ENCODE measurements around the gene MYMK.

MYMK gene

DNA sequence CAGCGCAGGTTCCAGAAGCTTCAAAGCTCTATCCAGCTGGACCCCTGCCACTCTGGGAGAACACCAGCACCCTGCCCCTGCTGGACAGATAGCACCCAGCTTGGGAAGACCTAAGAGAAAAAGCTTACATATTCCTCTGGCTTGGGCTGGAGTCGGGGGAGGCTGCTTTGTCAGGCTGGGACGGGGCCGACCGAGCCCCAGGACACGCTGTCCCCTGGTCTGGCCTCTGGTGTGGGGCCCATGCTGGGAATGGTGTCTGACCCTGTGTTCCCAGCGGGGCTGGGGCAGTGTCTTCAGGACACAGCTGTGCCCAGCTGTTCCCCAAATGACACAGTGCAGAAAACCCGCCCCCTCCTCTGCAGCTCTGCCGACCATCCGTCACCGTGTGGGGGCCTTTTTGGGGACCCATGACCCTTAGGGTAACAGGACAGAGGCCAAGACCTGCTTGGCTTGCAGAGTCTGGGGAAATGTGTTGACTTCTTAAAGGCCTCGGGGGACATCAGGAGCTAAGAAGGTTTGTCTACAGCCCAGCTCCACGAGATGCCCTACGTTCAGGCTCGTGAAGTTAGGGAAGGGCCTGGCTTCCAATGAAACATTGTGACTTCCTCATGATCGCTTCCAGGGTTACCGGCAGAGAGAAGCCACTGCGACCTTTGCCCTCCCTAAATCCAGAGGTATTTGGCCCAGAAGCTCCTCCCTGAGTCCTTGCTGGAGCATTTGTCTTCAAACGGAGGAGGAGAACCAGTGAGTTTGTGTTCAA lies 25.4 kb downstream of the MYMK start:
- TF ChIP-seq ZNF274 (IDR thresholded peaks at IDR 0.05; ENCODE audit: low read depth, low read length) (no peak), SUZ12 (IDR thresholded peaks at IDR 0.05; ENCODE audit: extremely low read depth, insufficient read depth, insufficient read length) (no peak), YY1 (IDR thresholded peaks at IDR 0.05; ENCODE audit: insufficient read depth, insufficient read length) (no peak)
- Histone ChIP-seq H3K9ac (ENCODE audit: insufficient read length, low read depth) (no peak overlapping the region), H3K36me3 (ENCODE audit: insufficient read depth, insufficient read length, low read length) (no peaks in the 10 kb centered on the region), H3K27me3 (ENCODE audit: insufficient read depth, insufficient read length) (peaks cover 2% of the 10 kb centered on the region), H3K4me3 (ENCODE audit: insufficient read length, low read depth) (no peak overlapping the region), H3K9me3 (ENCODE audit: insufficient read depth, low read length) (peaks cover 20% of the 10 kb centered on the region), H3K4me1 (ENCODE audit: insufficient read depth, insufficient read length) (peaks cover 11% of the 10 kb centered on the region)
- DNase-seq (ENCODE audit: low read depth, low spot score): no peak

DNA sequence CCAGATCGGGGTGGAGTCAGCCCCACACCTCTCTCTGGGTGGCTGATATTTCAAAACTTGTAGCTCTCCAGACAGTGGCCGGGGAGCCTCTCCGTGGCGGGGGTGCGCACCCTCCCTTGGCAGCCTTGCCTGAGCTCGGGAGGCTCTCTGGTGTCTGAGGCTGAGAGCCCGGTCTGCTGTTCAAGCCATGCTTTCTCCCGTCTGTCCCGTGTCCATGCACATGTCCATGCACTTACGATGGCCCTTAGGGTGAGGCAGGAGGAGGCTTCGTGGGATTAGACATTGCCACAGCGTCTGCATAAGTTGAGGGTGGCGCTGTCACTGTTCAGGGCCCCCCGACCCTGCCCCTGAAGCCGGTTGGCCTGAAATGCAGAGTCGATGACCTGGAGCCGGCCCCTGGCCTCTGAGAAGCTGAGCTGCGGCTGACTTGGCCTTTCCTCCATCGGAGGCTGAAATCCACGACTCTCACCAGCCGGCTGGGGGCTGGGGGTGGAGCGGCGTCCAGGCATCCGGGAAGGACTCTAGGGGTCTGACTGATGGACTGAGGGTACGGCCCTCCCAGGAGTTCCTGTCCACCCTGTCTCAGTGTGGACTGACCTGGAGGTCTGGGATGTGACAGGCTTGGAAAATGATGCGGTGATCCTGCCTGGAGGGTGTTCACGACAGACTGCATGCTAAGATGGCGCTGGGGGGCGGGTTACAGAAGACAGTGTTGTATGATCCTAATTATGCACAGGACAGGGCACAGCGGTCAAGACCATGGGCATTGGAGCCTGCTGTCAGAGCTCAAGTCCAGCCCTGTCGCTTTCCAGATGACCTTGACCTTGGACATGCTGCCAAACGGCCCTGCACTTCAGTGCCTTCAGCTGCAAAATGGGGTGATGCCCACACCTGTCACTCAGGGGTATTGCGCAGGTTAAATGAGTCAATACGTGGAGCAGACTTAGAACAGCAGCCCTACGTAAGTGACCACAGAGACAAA lies 27.6 kb downstream of the MYMK start:
- H3K4me3 ChIP-seq (ENCODE audit: insufficient read length, low read depth): no peak overlapping the region
- no peak for DNase-seq (ENCODE audit: low read depth, low spot score)
- H3K4me1 ChIP-seq (ENCODE audit: insufficient read depth, insufficient read length): peaks cover 17% of the 10 kb centered on the region
- H3K36me3 ChIP-seq (ENCODE audit: insufficient read depth, insufficient read length, low read length): no peaks in the 10 kb centered on the region
- no peak overlapping the region for H3K9ac ChIP-seq (ENCODE audit: insufficient read length, low read depth)
- H3K9me3 ChIP-seq (ENCODE audit: insufficient read depth, low read length): peaks cover 12% of the 10 kb centered on the region
- TF ChIP-seq YY1 (IDR thresholded peaks at IDR 0.05; ENCODE audit: insufficient read depth, insufficient read length) (no peak), ZNF274 (IDR thresholded peaks at IDR 0.05; ENCODE audit: low read depth, low read length) (no peak), SUZ12 (IDR thresholded peaks at IDR 0.05; ENCODE audit: extremely low read depth, insufficient read depth, insufficient read length) (no peak)
- H3K27me3 ChIP-seq (ENCODE audit: insufficient read depth, insufficient read length): peaks cover 2% of the 10 kb centered on the region

DNA sequence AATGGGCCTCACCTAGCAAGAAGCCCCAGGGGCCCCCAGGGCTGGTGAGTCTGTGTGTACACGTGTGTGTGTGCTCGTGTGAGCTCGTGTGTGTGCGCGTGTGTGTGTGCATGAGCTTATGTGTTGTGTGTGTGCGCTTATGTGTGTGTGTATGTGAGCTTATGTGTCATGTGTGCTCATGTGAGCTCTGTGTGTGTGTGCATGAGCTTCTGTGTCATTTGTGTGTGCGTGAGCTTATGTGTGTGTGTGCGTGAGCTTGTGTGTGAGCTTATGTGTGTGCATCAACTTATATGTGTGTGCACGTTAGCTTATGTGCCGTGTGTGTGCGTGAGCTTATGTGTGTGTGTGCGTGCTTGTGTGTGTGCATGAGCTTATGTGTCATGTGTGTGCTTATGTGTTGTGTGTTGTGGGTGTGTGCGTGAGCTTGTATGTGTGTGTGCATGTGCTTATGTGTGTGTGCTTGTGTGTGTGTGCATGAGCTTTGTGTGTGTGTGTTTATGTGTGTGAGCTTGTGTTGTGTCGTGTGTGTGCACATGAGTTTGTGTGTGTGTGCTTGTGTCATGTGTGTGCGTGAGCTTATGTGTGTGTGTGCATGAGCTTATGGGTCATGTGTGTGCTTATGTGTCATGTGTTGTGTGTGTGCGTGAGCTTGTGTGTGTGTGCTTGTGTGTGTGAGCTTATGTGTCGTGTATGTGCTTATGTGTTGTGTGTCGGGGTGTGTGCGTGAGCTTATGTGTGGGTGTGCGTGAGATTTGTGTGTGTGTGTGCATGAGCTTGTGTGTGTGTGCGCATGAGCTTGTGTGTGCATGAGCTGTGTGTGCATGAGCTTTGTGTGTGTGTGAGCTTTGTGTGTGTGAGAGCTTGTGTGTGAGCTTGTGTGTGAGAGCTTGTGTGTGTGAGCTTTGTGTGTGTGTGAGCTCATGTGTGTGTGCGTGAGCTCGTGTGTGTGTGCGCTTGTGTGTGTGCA lies 29.1 kb downstream of the MYMK start:
- peaks cover 2% of the 10 kb centered on the region for H3K27me3 ChIP-seq (ENCODE audit: insufficient read depth, insufficient read length)
- H3K9me3 ChIP-seq (ENCODE audit: insufficient read depth, low read length): no peaks in the 10 kb centered on the region
- no peaks in the 10 kb centered on the region for H3K36me3 ChIP-seq (ENCODE audit: insufficient read depth, insufficient read length, low read length)
- no peak for TF ChIP-seq ZNF274 (IDR thresholded peaks at IDR 0.05; ENCODE audit: low read depth, low read length)
- no peak for TF ChIP-seq YY1 (IDR thresholded peaks at IDR 0.05; ENCODE audit: insufficient read depth, insufficient read length)
- H3K4me1 ChIP-seq (ENCODE audit: insufficient read depth, insufficient read length): peaks cover 22% of the 10 kb centered on the region
- no peak overlapping the region for H3K9ac ChIP-seq (ENCODE audit: insufficient read length, low read depth)
- no peak for DNase-seq (ENCODE audit: low read depth, low spot score)
- no peak overlapping the region for H3K4me3 ChIP-seq (ENCODE audit: insufficient read length, low read depth)

DNA sequence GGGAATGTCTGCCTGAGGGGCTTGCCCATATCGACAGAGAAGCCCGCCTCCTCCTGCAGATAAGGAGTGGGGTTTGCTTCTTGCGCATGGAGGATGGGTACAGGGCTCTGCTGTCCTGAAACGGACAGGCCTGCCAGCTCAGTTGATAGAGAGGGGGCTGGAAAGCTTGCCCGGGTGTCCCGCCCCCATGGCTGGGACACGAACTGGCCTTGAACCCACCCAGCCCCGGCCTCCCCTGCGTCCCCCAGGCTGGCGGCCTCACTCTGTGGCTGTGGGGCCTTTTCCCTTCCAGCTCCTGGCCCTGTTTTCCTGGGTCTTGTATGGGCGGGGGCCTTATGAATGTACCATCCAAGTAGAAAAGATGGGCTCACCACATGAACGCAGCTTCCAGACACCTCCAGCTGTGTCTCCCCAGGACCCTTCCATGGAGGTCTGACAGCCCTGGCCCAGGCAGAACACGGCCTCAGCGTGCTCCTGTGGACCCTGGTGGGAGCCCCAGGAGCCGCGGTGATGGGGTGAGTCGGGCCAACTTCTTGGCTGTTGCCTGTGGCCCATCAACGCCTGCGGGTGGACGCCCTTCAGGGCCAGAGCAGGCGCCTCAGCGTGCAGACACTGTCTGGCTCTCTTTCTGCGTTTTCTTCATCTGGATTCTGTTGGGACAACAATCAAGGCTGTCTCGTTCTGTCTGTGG lies 30.0 kb downstream of the MYMK start:
- Histone ChIP-seq H3K4me3 (ENCODE audit: insufficient read length, low read depth) (no peak overlapping the region), H3K4me1 (ENCODE audit: insufficient read depth, insufficient read length) (peaks cover 22% of the 10 kb centered on the region)
- no peak for TF ChIP-seq SUZ12 (IDR thresholded peaks at IDR 0.05; ENCODE audit: extremely low read depth, insufficient read depth, insufficient read length)

DNA sequence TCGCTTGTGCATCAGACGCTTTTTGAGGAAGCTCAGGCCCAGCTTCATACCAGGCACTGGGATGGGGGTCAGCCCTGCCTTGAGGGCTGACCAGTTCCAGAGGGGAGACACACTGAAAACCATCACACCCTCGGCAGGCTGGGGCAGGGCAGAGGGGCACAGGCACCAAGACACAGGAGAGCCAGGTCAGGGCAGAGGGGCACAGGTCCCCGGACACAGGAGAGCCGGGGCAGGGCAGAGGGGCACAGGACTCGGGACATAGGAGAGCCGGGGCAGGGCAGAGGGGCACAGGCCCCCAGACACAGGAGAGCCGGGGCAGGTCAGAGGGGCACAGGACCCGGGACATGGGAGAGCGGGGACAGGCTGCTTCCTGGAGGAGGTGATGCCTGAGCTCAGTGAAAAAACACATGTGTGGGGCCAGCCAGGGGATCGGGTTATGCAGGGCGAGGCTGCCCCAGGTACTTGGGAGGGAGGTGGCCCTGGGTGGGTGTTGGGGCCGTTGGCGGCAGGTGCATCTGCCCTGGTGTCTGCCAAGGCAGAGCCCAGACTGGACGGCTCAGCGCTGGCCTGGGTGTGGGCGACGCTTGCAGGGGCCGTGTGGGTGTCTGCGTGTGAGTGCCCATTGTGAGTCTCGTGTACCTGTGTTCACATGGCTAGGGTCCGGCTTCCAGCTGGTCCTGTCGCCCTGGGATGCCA lies 30.8 kb downstream of the MYMK start:
- peaks cover 2% of the 10 kb centered on the region for H3K27me3 ChIP-seq (ENCODE audit: insufficient read depth, insufficient read length)
- no peaks in the 10 kb centered on the region for H3K36me3 ChIP-seq (ENCODE audit: insufficient read depth, insufficient read length, low read length)
- no peaks in the 10 kb centered on the region for H3K9me3 ChIP-seq (ENCODE audit: insufficient read depth, low read length)
- no peak overlapping the region for H3K4me3 ChIP-seq (ENCODE audit: insufficient read length, low read depth)
- H3K9ac ChIP-seq (ENCODE audit: insufficient read length, low read depth): no peak overlapping the region
- DNase-seq (ENCODE audit: low read depth, low spot score): no peak
- TF ChIP-seq ZNF274 (IDR thresholded peaks at IDR 0.05; ENCODE audit: low read depth, low read length) (no peak), YY1 (IDR thresholded peaks at IDR 0.05; ENCODE audit: insufficient read depth, insufficient read length) (no peak), SUZ12 (IDR thresholded peaks at IDR 0.05; ENCODE audit: extremely low read depth, insufficient read depth, insufficient read length) (no peak)
- peaks cover 22% of the 10 kb centered on the region for H3K4me1 ChIP-seq (ENCODE audit: insufficient read depth, insufficient read length)

More for the DNA sequence above, 30.0 kb downstream of the MYMK start:
- Histone ChIP-seq H3K9ac (ENCODE audit: insufficient read length, low read depth) (no peak overlapping the region), H3K27me3 (ENCODE audit: insufficient read depth, insufficient read length) (peaks cover 2% of the 10 kb centered on the region), H3K36me3 (ENCODE audit: insufficient read depth, insufficient read length, low read length) (no peaks in the 10 kb centered on the region), H3K9me3 (ENCODE audit: insufficient read depth, low read length) (no peaks in the 10 kb centered on the region)
- DNase-seq (ENCODE audit: low read depth, low spot score): no peak

DNA sequence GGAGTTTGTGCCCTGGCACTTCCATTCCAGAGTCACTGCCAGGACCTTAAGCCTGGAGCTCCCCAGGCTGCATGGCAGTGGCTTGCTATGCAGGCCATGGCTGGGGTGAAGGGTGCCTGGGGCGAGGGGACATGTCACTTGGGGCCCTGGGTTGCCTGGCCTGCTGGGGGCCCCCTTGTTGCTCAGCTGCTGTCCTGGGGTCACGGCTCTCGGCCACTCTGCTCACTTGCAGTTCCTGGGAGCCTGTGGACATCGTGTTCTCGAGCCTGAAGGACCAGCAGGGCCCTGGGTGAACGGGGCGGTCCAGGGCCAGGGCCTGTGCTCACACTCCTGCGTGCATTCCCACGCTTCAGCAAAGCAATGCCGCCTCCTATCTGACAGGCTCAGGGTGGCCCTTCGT lies 31.3 kb downstream of the MYMK start:
- no peak for TF ChIP-seq ZNF274 (IDR thresholded peaks at IDR 0.05; ENCODE audit: low read depth, low read length)
- TF ChIP-seq YY1 (IDR thresholded peaks at IDR 0.05; ENCODE audit: insufficient read depth, insufficient read length): no peak
- no peak for TF ChIP-seq SUZ12 (IDR thresholded peaks at IDR 0.05; ENCODE audit: extremely low read depth, insufficient read depth, insufficient read length)
- H3K27me3 ChIP-seq (ENCODE audit: insufficient read depth, insufficient read length): peaks cover 2% of the 10 kb centered on the region
- H3K9me3 ChIP-seq (ENCODE audit: insufficient read depth, low read length): no peaks in the 10 kb centered on the region
- H3K36me3 ChIP-seq (ENCODE audit: insufficient read depth, insufficient read length, low read length): no peaks in the 10 kb centered on the region
- no peak overlapping the region for H3K9ac ChIP-seq (ENCODE audit: insufficient read length, low read depth)
- H3K4me3 ChIP-seq (ENCODE audit: insufficient read length, low read depth): no peak overlapping the region
- peaks cover 21% of the 10 kb centered on the region for H3K4me1 ChIP-seq (ENCODE audit: insufficient read depth, insufficient read length)
- DNase-seq (ENCODE audit: low read depth, low spot score): no peak

All from NT2/D1 (cell line).